ENCODE data around the gene SRSF1.

Gene SRSF1

GRCh38 chr17:58002973-58003372, 4.1 kb downstream of the SRSF1 start:
- DNase-seq (ENCODE audit: extremely low read depth, insufficient read length): no peak
- H3K27me3 ChIP-seq (replicated peaks; ENCODE audit: control insufficient read depth, insufficient read depth, low read length): no peaks in the 10 kb centered on the region
- TF ChIP-seq CTCF (IDR thresholded peaks at IDR 0.05; ENCODE audit: insufficient read depth, low read length, poor library complexity, severe bottlenecking): no peak
- no peak overlapping the region for H3K4me3 ChIP-seq (replicated peaks; ENCODE audit: low read depth, low read length)
- H3K36me3 ChIP-seq (ENCODE audit: control insufficient read depth, insufficient read depth, low read length): peaks cover 8% of the 10 kb centered on the region

GRCh38 chr17:58002154-58002948, 4.7 kb downstream of the SRSF1 start:
- no peak overlapping the region for H3K4me3 ChIP-seq (replicated peaks; ENCODE audit: low read depth, low read length)
- no peak for TF ChIP-seq CTCF (IDR thresholded peaks at IDR 0.05; ENCODE audit: insufficient read depth, low read length, poor library complexity, severe bottlenecking)
- no peaks in the 10 kb centered on the region for H3K27me3 ChIP-seq (replicated peaks; ENCODE audit: control insufficient read depth, insufficient read depth, low read length)
- peaks cover 10% of the 10 kb centered on the region for H3K36me3 ChIP-seq (ENCODE audit: control insufficient read depth, insufficient read depth, low read length)
- DNase-seq (ENCODE audit: extremely low read depth, insufficient read length): no peak

GRCh38 chr17:58001461-58002124, 5.5 kb downstream of the SRSF1 start:
- Histone ChIP-seq H3K4me3 (replicated peaks; ENCODE audit: low read depth, low read length) (no peak overlapping the region), H3K36me3 (ENCODE audit: control insufficient read depth, insufficient read depth, low read length) (peaks cover 10% of the 10 kb centered on the region), H3K27me3 (replicated peaks; ENCODE audit: control insufficient read depth, insufficient read depth, low read length) (no peaks in the 10 kb centered on the region)
- no peak for TF ChIP-seq CTCF (IDR thresholded peaks at IDR 0.05; ENCODE audit: insufficient read depth, low read length, poor library complexity, severe bottlenecking)
- DNase-seq (ENCODE audit: extremely low read depth, insufficient read length): no peak

- peak; percentile 79 for TF ChIP-seq CTCF (IDR thresholded peaks at IDR 0.05; ENCODE audit: insufficient read depth, low read length, poor library complexity, severe bottlenecking)
- Histone ChIP-seq H3K27me3 (replicated peaks; ENCODE audit: control insufficient read depth, insufficient read depth, low read length) (no peaks in the 10 kb centered on the region), H3K36me3 (ENCODE audit: control insufficient read depth, insufficient read depth, low read length) (peaks cover 8% of the 10 kb centered on the region), H3K4me3 (replicated peaks; ENCODE audit: low read depth, low read length) (no peak overlapping the region)
- peak; percentile 36 for DNase-seq (ENCODE audit: extremely low read depth, insufficient read length)
These were observed 7.5 kb downstream of the SRSF1 start for GRCh38 chr17:57999496-58000017.

- no peak for TF ChIP-seq CTCF (IDR thresholded peaks at IDR 0.05; ENCODE audit: insufficient read depth, low read length, poor library complexity, severe bottlenecking)
- H3K27me3 ChIP-seq (replicated peaks; ENCODE audit: control insufficient read depth, insufficient read depth, low read length): no peaks in the 10 kb centered on the region
- no peak overlapping the region for H3K4me3 ChIP-seq (replicated peaks; ENCODE audit: low read depth, low read length)
- DNase-seq (ENCODE audit: extremely low read depth, insufficient read length): no peak
- H3K36me3 ChIP-seq (ENCODE audit: control insufficient read depth, insufficient read depth, low read length): peaks cover 8% of the 10 kb centered on the region
These were observed 8.0 kb downstream of the SRSF1 start for GRCh38 chr17:57999010-57999495.
